22Rv1 (cell line): ENCODE data around the gene NOL11.

ENCODE experiments used
- ZFX ChIP-seq: fragments of 450-650 bp; IDR thresholded peaks from 2 replicates; pipeline ENCODE4 v1.6.1; 2017; ENCODE audit warnings: antibody characterized with exemption, borderline replicate concordance
- TF ChIP-seq, protein P1 (sequence below): fragments of 450-650 bp; IDR thresholded peaks from 2 replicates; pipeline ENCODE4 v1.5.1; 2017; ENCODE audit warnings: mild to moderate bottlenecking

DNA sequence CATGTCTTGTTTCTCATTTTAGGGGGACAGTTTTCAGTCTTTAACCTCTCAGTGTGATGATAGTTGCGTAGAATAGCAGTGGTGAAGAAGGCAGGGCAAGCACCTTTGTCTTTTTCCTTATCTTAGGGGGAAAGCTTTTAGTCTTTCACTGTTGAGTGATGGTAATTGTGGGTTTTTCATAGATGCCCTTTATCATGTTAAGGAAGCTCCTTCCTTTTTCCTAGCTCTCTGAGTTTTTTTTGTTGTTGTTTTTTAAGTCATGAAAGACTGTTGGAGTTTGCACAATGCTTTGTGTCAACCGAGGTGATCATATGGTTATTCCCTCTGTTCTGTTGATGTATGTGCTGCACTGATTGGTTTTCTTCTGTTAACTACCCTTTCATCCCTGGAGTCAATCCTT, 15.7 kb downstream of the NOL11 start:
- TF ChIP-seq, protein P1, sequence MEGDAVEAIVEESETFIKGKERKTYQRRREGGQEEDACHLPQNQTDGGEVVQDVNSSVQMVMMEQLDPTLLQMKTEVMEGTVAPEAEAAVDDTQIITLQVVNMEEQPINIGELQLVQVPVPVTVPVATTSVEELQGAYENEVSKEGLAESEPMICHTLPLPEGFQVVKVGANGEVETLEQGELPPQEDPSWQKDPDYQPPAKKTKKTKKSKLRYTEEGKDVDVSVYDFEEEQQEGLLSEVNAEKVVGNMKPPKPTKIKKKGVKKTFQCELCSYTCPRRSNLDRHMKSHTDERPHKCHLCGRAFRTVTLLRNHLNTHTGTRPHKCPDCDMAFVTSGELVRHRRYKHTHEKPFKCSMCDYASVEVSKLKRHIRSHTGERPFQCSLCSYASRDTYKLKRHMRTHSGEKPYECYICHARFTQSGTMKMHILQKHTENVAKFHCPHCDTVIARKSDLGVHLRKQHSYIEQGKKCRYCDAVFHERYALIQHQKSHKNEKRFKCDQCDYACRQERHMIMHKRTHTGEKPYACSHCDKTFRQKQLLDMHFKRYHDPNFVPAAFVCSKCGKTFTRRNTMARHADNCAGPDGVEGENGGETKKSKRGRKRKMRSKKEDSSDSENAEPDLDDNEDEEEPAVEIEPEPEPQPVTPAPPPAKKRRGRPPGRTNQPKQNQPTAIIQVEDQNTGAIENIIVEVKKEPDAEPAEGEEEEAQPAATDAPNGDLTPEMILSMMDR, result no peak
- no peak for TF ChIP-seq ZFX
